NCI-H2029 treated with DMSO at 0.1 percent for 48 hours (cell line): ENCODE measurements around the gene SAMD3.
"Not testable (repeated sequence)": the region's sequence is repeated elsewhere in the genome, so short reads cannot be mapped to it uniquely, and the experiment has no call there.

Experiments used
- DNase-seq: peaks from one replicate; lab custom pipeline; 2025; lab: John Stamatoyannopoulos, UW

SAMD3 gene

DNA sequence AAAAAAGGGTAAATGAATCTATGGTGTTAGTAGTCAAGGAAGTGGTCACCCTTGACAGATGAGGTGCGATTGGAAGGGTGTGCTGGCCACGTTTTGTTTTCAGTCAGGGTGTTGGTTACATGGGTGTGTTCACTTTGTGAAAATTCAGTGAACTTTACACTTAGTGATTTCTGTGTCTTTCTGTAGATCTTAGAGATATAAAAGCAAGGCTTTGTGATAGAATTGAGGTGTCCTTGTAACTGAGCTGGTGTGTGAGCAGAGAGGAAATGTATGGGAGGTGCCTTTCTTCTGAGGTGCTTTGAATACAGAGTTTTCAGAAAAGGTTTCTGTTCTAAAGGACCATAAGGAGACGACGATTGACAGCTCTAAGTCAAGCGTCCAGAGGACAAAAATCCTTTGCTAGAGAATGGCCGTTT is 90.5 kb downstream of the SAMD3 start:
- no peak for DNase-seq

DNA sequence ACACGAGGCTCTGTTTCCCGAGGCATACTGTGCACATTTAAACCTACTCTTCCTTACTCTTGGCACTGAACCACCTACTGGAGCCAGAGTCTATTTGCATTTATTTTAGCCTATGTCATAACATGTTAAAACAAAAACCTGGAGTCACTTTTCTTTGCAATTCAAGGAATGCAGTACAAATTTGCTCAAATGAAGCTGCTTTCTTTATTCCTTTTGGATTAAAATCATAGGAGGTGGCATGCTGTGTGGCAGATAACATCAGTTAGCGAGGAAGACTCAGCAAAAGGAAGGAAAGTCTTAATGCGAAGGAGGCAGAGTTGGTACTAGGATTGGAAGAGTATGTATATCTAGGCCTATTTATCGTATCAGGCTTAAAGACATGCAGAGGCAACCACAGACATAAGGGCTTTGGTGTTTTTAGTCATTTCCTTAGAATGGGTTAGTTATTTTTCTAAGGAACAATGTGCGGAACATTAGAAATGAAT is 92.9 kb downstream of the SAMD3 start:
- no peak for DNase-seq

DNA sequence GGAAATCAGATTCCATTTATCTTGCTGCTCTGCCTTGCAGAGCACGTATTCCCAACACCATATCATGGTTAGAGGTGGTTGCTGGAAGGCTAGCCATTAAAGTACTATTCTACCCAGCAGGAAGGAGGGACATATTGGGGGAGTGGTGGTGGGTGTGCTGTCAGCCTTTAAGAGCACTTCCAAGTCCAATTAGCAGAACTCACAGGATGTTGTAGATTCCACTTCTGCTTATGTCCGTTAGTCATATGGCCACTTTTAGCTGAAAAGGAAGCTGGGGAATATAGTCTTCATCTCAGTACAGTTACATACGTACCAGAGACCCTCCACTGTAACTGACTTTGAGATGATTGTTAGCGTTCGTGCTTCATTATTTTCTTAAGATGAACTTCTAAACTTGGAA is 94.4 kb downstream of the SAMD3 start:
- no peak for DNase-seq

DNA sequence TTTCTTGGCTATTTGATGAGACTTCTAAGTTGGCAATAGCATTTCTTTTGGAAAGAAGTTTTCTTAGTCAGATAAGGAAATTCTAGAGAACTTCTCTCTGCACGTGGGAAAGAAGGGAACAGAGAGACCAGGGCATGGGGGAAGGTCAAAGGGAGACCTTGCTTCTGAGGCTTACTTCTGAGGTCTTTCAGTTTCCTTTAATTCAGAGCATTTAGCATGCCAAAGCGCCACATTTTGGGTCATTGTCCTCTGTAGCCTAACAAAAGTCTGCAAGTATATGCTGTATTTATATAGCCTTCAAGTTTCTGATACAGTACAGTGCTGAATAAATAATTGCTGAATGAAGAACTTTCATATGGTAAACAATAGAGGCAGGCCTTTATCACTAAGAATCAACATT is 95.6 kb downstream of the SAMD3 start:
- DNase-seq, result no peak

DNA sequence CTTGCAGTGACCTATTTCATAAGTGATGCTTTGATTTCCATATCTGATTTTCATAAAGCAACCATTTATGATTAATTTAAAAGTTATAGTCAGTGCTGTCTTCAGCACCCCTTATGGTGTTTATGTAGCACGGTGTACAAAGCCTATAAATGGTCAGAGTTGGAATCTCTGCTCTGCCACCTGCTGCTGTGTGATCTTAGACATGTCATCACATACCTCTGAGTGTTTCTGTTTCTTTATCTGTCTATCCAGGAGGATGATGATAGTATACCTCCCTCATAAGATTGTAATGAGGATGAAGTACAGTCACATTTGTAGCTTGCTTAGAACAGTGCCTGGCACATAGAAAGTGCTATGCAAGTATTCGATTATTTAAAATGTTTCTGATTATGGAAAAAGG is 100.5 kb downstream of the SAMD3 start:
- DNase-seq, result no peak

DNA sequence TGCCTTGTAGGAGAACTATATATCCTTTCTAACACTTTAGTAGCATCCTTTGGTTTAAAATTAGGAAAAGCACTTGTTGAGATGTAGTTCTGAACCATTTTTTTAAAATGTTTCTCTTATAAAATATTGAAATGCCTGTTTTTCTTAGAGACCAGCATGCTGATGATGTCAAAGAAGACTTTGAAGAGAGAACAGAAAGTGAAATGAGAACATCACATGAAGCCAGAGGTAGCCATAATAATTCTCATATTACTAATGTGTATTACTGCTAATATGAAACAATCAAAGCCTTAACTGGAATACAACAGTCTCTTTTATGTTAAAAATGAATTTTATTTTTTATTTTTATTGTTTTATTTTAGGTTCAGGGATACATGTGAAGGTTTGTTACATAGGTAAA is 102.0 kb downstream of the SAMD3 start:
- no peak for DNase-seq

DNA sequence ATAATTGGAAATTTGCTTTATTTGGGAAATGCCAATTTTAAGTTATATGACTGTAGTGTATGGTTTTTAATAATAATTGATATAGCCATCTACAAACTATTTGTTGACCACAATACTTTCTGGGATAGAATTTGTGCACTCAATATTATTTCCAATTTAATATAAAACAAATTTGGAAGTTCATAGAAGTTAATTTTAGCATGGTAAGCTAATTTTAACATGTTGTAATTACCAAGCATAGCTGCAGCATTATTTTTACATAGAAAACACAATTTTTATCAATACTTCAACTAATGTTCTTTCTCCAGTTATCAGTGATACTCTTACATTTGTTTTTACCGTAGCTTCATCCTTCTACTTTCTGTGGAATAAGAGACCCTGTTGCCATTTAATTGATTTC is 103.5 kb downstream of the SAMD3 start:
- DNase-seq, result no peak

DNA sequence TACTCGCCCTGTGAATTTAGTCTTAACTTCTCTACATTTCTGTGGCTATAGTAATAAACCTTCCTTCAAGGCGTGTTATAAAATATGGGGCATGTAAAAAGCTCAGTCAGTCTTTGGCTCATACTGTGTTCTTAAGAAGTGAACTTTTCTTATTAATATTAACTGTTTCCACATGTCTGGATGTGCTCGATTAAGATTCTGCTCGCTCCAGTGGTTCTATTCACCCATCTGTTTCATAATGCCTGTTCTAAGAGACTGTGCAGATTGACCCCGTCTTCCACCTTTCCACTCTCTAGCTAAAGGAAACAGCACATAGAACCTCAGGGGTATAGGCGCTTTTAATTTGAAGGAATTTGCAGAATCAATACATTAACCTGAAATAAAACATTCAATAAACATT is 104.5 kb downstream of the SAMD3 start:
- no peak for DNase-seq

DNA sequence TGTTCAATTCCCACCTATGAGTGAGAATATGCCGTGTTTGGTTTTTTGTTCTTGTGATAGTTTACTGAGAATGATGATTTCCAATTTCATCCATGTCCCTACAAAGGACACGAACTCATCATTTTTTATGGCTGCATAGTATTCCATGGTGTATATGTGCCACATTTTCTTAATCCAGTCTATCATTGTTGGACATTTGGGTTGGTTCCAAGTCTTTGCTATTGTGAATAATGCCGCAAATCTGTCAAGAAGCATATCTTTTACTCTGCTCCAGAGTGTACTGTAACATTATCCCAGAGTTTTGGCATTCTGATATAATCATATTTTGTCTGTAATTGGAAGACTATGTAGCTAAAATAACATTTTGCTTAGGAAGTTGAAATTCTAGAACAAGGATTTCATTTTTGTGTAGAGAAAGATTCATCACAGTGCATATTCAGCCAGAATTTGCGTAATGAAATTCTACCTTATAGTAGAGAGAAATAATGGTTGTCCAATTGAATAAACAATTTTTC is 105.5 kb downstream of the SAMD3 start:
- not testable (repeated sequence) for DNase-seq

DNA sequence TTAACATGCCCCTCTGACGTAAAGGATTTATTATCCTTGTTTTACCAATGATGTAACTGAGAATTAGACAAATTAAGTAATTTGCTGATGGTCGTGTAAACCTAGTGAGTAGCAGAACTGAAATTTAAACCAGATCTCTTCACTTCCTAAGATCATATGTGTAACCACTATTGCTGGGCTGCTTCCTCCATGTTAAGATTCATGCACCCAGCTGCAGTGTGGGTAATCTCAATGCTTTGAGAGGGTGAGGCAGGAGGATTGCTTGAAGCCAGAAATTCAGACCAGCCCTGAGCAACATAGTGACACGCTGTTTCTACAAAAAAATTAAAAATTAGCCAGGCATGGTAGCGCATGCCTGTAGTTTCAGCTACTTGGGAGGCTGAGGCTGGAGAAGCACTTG is 106.5 kb downstream of the SAMD3 start:
- no peak for DNase-seq

DNA sequence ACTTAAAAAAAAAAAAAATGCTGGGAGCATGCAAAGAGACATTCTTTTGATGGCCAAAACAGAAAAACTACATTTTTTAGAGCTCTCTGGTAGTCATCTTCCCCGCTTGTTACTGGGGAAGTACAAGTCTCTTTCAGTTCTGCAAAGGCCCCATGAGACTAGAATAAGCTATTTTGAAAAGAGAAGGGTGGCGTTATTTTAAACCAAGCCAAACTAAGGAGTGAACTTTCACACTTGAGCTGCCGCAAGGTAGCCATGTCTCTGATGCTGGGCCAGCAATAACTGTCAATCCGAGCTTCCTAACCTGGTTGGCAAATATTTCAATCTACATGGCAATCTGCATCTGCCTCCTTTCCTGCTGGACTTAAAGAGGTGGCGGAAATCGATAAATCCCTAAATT is 107.7 kb downstream of the SAMD3 start:
- no peak for DNase-seq

DNA sequence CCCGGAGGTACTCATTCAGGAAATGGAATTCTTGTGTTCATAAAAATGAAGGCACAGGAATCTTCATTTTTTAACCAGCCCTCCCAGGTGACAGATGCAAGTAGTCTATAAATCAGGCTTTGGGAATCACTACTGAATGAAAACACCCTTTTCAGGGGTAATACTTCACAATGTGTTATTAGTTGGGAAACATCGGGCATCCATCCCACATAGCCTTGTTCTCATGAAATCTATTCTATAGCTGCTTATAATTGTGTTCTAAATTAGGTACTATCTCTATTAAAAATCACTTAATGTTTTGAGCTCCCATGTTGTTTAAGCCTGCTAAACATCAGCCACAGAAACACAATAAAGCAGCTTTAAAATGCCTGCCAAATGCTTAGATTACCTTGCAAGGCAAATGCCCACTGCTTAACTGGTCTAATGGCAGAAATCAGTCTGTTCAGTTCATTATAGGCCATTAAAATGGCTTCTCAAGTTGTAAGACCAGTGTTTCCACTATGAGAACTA is 109.5 kb downstream of the SAMD3 start:
- DNase-seq, result no peak

DNA sequence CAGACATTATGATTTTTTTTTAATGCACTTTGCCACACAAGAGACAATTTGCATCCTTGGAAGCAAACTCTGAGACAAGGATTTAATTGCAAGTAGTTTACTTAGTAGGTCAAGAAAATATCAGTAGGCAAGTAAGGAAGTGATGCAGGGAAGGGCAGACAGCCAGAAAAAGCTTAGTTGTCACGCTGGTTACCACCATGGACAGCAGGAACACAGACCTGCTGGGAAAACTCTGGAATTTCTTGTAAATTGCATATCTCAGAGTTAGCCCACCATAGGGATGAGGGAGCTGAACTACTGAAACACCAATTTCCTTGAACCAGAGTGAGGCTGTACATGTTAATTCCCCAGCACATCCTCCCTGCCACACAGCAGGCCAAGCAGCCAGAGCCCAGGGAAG is 111.7 kb downstream of the SAMD3 start:
- DNase-seq, result no peak

DNA sequence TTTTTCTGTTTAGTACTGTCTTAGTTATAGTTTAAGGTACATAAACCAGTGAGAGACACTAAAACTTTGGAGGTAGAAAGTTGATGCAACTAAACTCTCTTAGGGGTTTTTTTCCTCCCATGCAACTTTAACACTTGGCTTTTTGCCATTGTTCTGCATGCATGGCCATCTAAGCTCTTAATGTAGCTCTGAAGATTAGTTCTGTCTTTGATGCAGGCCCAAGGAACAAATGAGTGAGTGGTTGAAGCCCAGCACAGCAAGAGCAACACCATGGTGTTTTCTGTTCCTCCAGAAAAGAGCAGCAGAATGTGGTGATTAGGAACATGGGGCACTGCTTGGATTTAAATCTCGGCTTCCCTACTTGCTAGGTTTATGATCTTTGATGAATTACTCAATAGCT is 115.0 kb downstream of the SAMD3 start:
- DNase-seq, result no peak

DNA sequence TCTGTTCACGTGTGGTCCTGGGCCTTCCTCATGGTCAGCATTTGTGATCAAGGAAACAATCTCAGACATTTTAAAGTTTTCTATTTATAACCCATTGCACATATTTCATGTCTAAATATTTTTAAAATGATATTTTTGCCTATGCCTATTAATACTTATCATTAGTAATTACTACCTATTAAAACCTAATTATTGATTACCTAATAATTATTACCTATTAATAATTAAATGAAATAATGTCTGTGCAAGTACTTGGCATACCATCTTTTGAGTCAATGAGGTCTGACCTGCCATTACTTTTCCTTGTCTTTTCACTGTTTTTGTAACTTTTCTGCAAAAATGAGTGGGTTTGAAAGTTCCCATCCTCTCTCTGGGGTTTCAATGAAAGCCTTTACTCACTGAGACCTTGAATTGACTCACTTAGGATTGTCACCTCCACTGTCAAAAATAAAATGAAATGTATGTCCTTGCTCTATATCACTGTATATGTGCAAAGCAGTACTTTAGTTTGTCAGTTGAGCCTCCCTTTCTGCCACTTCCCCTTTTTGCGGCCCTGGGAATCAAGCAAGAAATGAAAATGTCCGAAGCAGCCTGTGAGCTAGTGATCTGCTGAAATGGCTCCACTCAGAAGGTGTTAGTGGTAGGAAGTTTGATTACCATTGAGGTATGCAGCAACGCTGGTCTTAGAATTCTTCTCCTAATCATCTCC is 116.6 kb downstream of the SAMD3 start:
- DNase-seq, result no peak

DNA sequence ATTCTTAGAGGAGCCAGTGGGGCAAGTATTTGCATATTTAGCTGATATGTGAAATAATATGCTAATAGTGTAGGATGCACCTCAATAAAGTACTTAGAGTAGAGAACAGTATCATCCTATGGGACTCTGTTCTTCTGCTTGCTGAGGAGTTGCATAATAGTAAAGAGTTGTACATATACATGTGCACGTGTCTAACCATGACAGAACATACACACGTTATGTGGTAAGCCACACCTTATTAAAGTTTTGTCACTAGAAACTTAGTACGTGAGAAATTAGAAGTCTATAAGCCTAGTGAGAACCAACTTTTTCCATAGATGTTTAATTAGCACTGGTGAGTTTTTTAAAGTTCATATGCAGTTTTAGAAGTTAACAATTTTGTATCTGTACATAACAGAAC is 123.6 kb downstream of the SAMD3 start:
- DNase-seq, result no peak

DNA sequence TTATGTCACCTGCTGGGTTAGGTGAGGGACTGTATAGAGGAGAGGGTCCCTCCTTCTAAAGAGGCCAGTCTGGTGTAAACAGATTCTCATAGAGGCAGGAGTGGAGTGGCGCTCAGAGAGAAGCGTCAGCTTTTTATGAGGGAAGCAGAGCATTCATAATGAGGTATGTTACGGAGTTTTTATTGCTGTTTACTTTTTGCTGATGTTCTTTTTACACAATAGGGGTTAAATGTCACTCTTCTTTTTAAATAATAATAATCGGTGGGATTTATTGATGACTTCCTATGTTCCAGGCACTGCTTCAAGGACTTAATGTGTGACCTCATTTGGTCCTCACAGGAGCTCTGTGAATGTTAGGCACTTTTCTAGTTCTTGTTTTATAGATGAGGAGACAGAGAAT is 124.4 kb downstream of the SAMD3 start:
- no peak for DNase-seq
